ENCODE measurements around the gene SPTBN1. TPM values are rescaled to one million over a fixed set of nuclear protein-coding genes. Genes with fewer than 3 reads are reported as not detected.
A peak's percentile ranks its signal among the peaks of the same experiment; 100 is the strongest.

The SPTBN1 gene
- total RNA-seq, 2 experiments from 2014 or later, result 132 to 183 TPM

DNA sequence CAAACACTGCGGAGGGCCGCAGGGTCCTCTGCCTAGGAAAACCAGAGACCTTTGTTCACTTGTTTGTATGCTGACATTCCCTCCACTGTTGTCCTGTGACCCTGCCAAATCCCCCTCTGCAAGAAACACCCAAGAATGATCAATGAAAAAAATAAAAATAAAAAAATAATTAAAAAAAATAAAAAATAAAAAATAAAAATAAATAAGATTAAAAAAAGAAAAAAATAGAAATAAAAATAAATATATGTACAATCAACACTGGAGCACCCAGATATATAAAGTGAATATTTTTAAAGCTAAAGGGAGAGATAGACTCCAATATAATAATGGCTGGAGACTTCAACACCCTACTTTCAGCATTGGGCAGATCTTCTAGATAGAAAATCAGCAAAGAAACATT is 243.5 kb downstream of the SPTBN1 start:
- TF ChIP-seq EZH2phosphoT487 (IDR thresholded peaks at IDR 0.05; ENCODE audit: borderline replicate concordance, low read depth, low read length), result no peak
- TF ChIP-seq, protein P1, sequence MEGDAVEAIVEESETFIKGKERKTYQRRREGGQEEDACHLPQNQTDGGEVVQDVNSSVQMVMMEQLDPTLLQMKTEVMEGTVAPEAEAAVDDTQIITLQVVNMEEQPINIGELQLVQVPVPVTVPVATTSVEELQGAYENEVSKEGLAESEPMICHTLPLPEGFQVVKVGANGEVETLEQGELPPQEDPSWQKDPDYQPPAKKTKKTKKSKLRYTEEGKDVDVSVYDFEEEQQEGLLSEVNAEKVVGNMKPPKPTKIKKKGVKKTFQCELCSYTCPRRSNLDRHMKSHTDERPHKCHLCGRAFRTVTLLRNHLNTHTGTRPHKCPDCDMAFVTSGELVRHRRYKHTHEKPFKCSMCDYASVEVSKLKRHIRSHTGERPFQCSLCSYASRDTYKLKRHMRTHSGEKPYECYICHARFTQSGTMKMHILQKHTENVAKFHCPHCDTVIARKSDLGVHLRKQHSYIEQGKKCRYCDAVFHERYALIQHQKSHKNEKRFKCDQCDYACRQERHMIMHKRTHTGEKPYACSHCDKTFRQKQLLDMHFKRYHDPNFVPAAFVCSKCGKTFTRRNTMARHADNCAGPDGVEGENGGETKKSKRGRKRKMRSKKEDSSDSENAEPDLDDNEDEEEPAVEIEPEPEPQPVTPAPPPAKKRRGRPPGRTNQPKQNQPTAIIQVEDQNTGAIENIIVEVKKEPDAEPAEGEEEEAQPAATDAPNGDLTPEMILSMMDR (conservative IDR thresholded peaks at IDR 0.05; ENCODE audit: low read length), result no peak
- DNase-seq (ENCODE audit: low spot score), result no peak
- Histone ChIP-seq H3K27ac (ENCODE audit: low read depth, low read length, poor library complexity, severe bottlenecking) (no peak overlapping the region), H2AFZ (ENCODE audit: low read length) (no peak overlapping the region), H3K4me3 (ENCODE audit: low read depth, low read length, poor library complexity, severe bottlenecking) (no peak overlapping the region), H3K9me2 (ENCODE audit: insufficient read depth, low read length) (no peaks in the 10 kb centered on the region), H3K36me3 (ENCODE audit: insufficient read depth, low read length) (no peaks in the 10 kb centered on the region), H3K79me2 (ENCODE audit: insufficient read depth, low read depth, low read length) (no peaks in the 10 kb centered on the region), H3K4me2 (ENCODE audit: low read length) (no peak overlapping the region), H3K4me1 (ENCODE audit: insufficient read depth, low read length, poor library complexity, severe bottlenecking) (peaks cover 5% of the 10 kb centered on the region), H3K9me3 (ENCODE audit: low read length) (no peaks in the 10 kb centered on the region), H4K20me1 (ENCODE audit: insufficient read depth, low read length) (no peaks in the 10 kb centered on the region)
- ChIA-PET CTCF (ENCODE audit: unreplicated experiment) (no interaction called here), POLR2A (interaction anchor here (0.7 kb wide), 2 partner anchors 8 to 639 kb away, joined by 3 to 4 read pairs; no protein-coding TSS in a partner anchor)
- intact Hi-C loops (cut with micrococcal nuclease; ENCODE audit: unreplicated experiment), result loop anchor here (10.0 kb wide), 2 partner anchors 355 to 495 kb away; no protein-coding TSS in a partner anchor
- no TSS peak for BruUV-seq (replicated peaks)

DNA sequence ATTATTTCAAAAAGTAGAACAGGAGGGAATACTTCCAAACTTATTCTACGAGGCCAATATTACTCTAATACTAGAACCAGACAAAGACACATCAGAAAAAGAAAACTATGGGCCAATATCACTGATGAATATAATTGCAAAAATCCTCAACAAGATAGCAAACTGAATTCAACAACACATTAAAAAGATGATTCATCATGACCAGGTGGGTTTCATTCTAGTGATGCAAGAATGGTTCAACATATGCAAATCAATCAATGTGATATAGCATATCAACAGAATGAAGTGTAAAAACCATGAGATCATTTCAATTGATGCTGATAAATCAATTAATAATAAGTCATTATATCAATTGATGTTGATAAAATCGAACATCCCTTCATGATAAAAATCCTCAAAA is 244.9 kb downstream of the SPTBN1 start:
- no TSS peak for BruUV-seq (replicated peaks)
- ChIA-PET POLR2A (no interaction called here), CTCF (ENCODE audit: unreplicated experiment) (no interaction called here)
- Histone ChIP-seq H3K4me1 (ENCODE audit: insufficient read depth, low read length, poor library complexity, severe bottlenecking) (peaks cover 5% of the 10 kb centered on the region), H3K36me3 (ENCODE audit: insufficient read depth, low read length) (no peaks in the 10 kb centered on the region), H3K27ac (ENCODE audit: low read depth, low read length, poor library complexity, severe bottlenecking) (no peak overlapping the region), H3K4me3 (ENCODE audit: low read depth, low read length, poor library complexity, severe bottlenecking) (no peak overlapping the region), H4K20me1 (ENCODE audit: insufficient read depth, low read length) (no peaks in the 10 kb centered on the region), H3K4me2 (ENCODE audit: low read length) (no peak overlapping the region), H2AFZ (ENCODE audit: low read length) (no peak overlapping the region), H3K79me2 (ENCODE audit: insufficient read depth, low read depth, low read length) (no peaks in the 10 kb centered on the region), H3K9me2 (ENCODE audit: insufficient read depth, low read length) (no peaks in the 10 kb centered on the region), H3K9me3 (ENCODE audit: low read length) (no peaks in the 10 kb centered on the region)
- DNase-seq (ENCODE audit: low spot score), result no peak
- intact Hi-C loops (cut with micrococcal nuclease; ENCODE audit: unreplicated experiment), result loop anchor here (10.0 kb wide), 2 partner anchors 356 to 496 kb away; no protein-coding TSS in a partner anchor
- TF ChIP-seq, protein P1 (conservative IDR thresholded peaks at IDR 0.05; ENCODE audit: low read length), result no peak
- TF ChIP-seq EZH2phosphoT487 (IDR thresholded peaks at IDR 0.05; ENCODE audit: borderline replicate concordance, low read depth, low read length), result no peak

DNA sequence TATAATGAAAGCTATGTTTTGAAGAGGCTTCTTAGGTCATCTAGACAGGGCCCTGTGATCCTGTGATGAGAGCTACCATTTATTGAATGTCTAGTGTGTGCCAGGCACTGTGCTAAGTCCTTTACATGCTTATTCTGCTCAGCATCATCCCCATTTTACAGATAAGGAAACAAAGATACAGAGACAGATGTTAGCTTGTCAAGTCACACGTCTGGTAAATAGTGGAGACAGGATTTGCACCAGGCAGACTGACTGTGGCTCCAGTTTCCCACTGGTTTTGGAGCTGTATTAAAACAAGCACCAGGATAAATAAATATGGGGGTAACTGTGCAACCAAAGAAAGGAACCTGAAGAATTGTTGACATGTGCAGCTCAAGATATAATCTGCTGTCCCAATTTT is 248.1 kb downstream of the SPTBN1 start:
- TF ChIP-seq, protein P1 (conservative IDR thresholded peaks at IDR 0.05; ENCODE audit: low read length), result no peak
- no peak for TF ChIP-seq EZH2phosphoT487 (IDR thresholded peaks at IDR 0.05; ENCODE audit: borderline replicate concordance, low read depth, low read length)
- H3K36me3 ChIP-seq (ENCODE audit: insufficient read depth, low read length), result no peaks in the 10 kb centered on the region
- H3K4me1 ChIP-seq (ENCODE audit: insufficient read depth, low read length, poor library complexity, severe bottlenecking), result peaks cover 18% of the 10 kb centered on the region
- BruUV-seq (replicated peaks), result no TSS peak
- no peak overlapping the region for H3K4me3 ChIP-seq (ENCODE audit: low read depth, low read length, poor library complexity, severe bottlenecking)
- no peaks in the 10 kb centered on the region for H3K79me2 ChIP-seq (ENCODE audit: insufficient read depth, low read depth, low read length)
- H3K27ac ChIP-seq (ENCODE audit: low read depth, low read length, poor library complexity, severe bottlenecking), result no peak overlapping the region
- peak overlapping the region; percentile 81 for H2AFZ ChIP-seq (ENCODE audit: low read length)
- no peaks in the 10 kb centered on the region for H4K20me1 ChIP-seq (ENCODE audit: insufficient read depth, low read length)
- H3K9me2 ChIP-seq (ENCODE audit: insufficient read depth, low read length), result no peaks in the 10 kb centered on the region
- CTCF ChIA-PET (ENCODE audit: unreplicated experiment), result interaction anchor here (0.9 to 2.7 kb wide), 8 partner anchors 26 to 598 kb away, joined by 3 to 18 read pairs (median 5); no protein-coding TSS in a partner anchor
- H3K9me3 ChIP-seq (ENCODE audit: low read length), result no peaks in the 10 kb centered on the region
- DNase-seq (ENCODE audit: low spot score), result no peak
- H3K4me2 ChIP-seq (ENCODE audit: low read length), result no peak overlapping the region
- intact Hi-C loops (cut with micrococcal nuclease; ENCODE audit: unreplicated experiment), result loop anchor here (1.0 to 10.0 kb wide), 7 partner anchors 39 to 1281 kb away; no protein-coding TSS in a partner anchor
- POLR2A ChIA-PET, result interaction anchor here (0.6 to 1.9 kb wide), 15 partner anchors 12 to 612 kb away, joined by 3 to 12 read pairs (median 5); no protein-coding TSS in a partner anchor

Data from OCI-LY7 (cell line).